Right lobe of liver (tissue), 6 donors: Measurements from ENCODE around the gene PGM3. TPM values are rescaled to one million over a fixed set of nuclear protein-coding genes. Genes with fewer than 3 reads are reported as not detected.

Experiments used
- ATAC-seq, 4 donors: fragments of 200-7000 bp; cut with Tn5 transposase; one replicate each; pipeline ENCODE4 v1.9.1; 2020; ENCODE audit warnings: mild to moderate bottlenecking in 4 of 4, moderate library complexity in 4 of 4
- DNase-seq, 3 donors: peaks; one replicate each; pipeline ENCODE4 v3.0.0-alpha.2; 2020
- H3K27ac ChIP-seq, 3 donors: fragments of 200-600 bp; one replicate each; pipeline ENCODE4 v1.8.0; 2022
- H3K27me3 ChIP-seq, 2 donors: fragments of 200-600 bp; one replicate each; pipeline ENCODE4 v1.8.0; 2022
- H3K36me3 ChIP-seq, 4 donors: fragments of 200-600 bp; sonication (generic) in 1 of 4; one replicate each; pipeline versions ENCODE4 v1.5.1 to v1.8.0; 2017 to 2022; ENCODE audit warnings: control low read depth in 1 of 4
- H3K4me1 ChIP-seq, 4 donors: fragments of 200-600 bp; sonication (generic) in 1 of 4; one replicate each; pipeline versions ENCODE4 v1.5.1 to v1.8.0; 2017 to 2022; ENCODE audit warnings: control low read depth in 1 of 4
- H3K4me3 ChIP-seq, 3 donors: fragments of 200-600 bp; one replicate each; pipeline ENCODE4 v1.8.0; 2022
- H3K9me3 ChIP-seq, 4 donors: fragments of 200-600 bp; sonication (generic) in 1 of 4; one replicate each; pipeline versions ENCODE4 v1.5.1 to v1.8.0; 2017 to 2022; ENCODE audit warnings: control low read depth in 1 of 4
- POLR2A ChIP-seq: fragments of 450-650 bp; IDR thresholded peaks from one replicate; pipeline ENCODE4 v1.6.1; 2017; ENCODE audit warnings: antibody characterized with exemption, mild to moderate bottlenecking
- WGBS: methylation state at CpG from one replicate; pipeline ENCODE4 v1.1.6; 2018; ENCODE audit warnings: low coverage, low lambda C conversion rate; ENCODE audit not compliant: insufficient coverage; ENCODE audit errors: missing lambda C conversion rate; 5-methylcytosine and 5-hydroxymethylcytosine counted together
- intact Hi-C, 2 donors: fragments of 100-400 bp; cut with DNase I; formaldehyde crosslinking; loops; one replicate each; pipeline versions ENCODE4 v1.11.2 to v1.14.1; 2022
- total RNA-seq, 6 experiments: library from RNA; depleted of rRNA in 2 of 6; stranded (reverse); fragments of >200 nt in 2 of 6; fragmentation: NEBNext Ultra II Directional in 3 of 6; extraction: Animal tissue kit (Norgen Biotek cat#: 25700) in 3 of 6; gene quantifications; one replicate each; pipeline versions ENCODE4 v1.1.0 to v1.2.4, GENCODE V29; 2016 to 2023
- TF ChIP-seq, protein P1 (sequence below), 4 donors: fragments of 200-600 bp in 3 of 4; fragments of 450-650 bp in 1 of 4; IDR thresholded peaks; one replicate each; pipeline versions ENCODE4 v1.5.1 to v1.8.0; 2016 to 2022; ENCODE audit warnings: antibody characterized with exemption in 4 of 4, mild to moderate bottlenecking in 2 of 4
- donor health status: DM: no; HTN: yes; CAD: no.
- donor health status: DM: no; HTN: no; CAD: no.
- donor health status: DM: no; HTN: no; CAD: no.
- donor health status: DM: no; HTN: yes; CAD: no.
- donor health status: DM: no; HTN: yes; CAD: no.

Gene PGM3
- total RNA-seq, 6 experiments from 2014 or later, result 23.5 to 52.2 (median 35.0) TPM

DNA sequence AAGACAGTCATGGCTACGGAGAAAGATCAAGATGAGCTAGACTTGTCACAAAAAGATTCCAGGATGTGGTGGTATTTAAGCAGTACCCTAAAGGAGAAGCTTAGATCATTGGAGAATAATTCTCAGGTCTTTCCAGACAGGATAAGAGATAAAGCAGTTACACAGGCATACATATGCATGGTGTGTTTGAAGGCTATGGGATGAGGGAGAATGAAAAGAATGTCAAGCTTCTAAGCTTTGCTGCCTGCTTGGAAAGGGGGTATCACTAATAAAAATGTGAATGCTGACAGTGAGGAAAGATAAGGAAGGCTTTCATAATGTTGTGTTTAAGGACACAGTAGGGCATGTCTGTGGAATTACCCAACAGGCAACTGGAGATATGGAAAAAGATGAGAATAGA lies 28.2 kb upstream of the PGM3 start:
- H3K36me3 ChIP-seq, result no peaks in the 10 kb centered on the region
- H3K4me3 ChIP-seq, result no peak overlapping the region
- no peak for DNase-seq
- TF ChIP-seq, protein P1, sequence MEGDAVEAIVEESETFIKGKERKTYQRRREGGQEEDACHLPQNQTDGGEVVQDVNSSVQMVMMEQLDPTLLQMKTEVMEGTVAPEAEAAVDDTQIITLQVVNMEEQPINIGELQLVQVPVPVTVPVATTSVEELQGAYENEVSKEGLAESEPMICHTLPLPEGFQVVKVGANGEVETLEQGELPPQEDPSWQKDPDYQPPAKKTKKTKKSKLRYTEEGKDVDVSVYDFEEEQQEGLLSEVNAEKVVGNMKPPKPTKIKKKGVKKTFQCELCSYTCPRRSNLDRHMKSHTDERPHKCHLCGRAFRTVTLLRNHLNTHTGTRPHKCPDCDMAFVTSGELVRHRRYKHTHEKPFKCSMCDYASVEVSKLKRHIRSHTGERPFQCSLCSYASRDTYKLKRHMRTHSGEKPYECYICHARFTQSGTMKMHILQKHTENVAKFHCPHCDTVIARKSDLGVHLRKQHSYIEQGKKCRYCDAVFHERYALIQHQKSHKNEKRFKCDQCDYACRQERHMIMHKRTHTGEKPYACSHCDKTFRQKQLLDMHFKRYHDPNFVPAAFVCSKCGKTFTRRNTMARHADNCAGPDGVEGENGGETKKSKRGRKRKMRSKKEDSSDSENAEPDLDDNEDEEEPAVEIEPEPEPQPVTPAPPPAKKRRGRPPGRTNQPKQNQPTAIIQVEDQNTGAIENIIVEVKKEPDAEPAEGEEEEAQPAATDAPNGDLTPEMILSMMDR (IDR thresholded peaks at IDR 0.05), result no peak
- no peak for TF ChIP-seq POLR2A
- 93% methylated on average over 1 of the region's 1 CpG for WGBS
- intact Hi-C loops, result loop anchor here in 1 of 2 donors (10.0 kb wide), 1 partner anchor 294 kb away; the partner anchor contains the start of gene PRSS35
- H3K4me1 ChIP-seq, result no peaks in the 10 kb centered on the region
- H3K9me3 ChIP-seq, result no peaks in the 10 kb centered on the region
- no peaks in the 10 kb centered on the region for H3K27me3 ChIP-seq
- H3K27ac ChIP-seq, result no peak overlapping the region
- ATAC-seq, result no peak

GRCh38 chr6:83220121-83220520 lies 27.1 kb upstream of the PGM3 start:
- no peak for TF ChIP-seq POLR2A
- TF ChIP-seq, protein P1 (IDR thresholded peaks at IDR 0.05), result no peak
- Histone ChIP-seq H3K4me1 (no peaks in the 10 kb centered on the region), H3K27me3 (no peaks in the 10 kb centered on the region), H3K36me3 (no peaks in the 10 kb centered on the region), H3K9me3 (no peaks in the 10 kb centered on the region), H3K27ac (no peak overlapping the region), H3K4me3 (no peak overlapping the region)
- intact Hi-C loops, result loop anchor here in 1 of 2 donors (10.0 kb wide), 1 partner anchor 295 kb away; the partner anchor contains the start of gene PRSS35
- DNase-seq (no peak), ATAC-seq (no peak)

DNA sequence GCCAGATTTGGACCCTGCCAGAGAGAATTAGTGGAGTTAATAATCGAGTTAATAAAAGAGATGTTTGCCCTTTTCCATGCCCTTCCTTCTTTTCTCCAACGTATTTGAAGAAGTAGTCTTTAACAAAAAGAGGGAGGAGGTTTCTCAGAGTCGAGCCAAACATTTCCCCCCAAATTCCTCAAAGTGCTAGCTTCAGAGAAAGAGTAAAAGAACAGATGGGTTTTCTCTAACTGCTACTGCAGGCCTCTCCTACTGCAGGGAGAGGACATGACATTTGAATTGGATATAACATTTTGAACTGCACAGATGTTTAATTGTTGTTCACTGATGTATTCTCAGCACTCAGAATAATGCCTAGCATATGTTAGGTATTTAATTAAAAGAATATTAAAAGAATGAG lies 25.6 kb upstream of the PGM3 start:
- intact Hi-C loops, result loop anchor here (5.0 kb wide), 1 partner anchor 151 kb away; the partner anchor contains the start of genes DOP1A (in 2 of the 2) and UBE3D (in 2 of the 2)
- no peak overlapping the region for H3K27ac ChIP-seq
- ATAC-seq, result no peak
- H3K4me1 ChIP-seq, result no peaks in the 10 kb centered on the region
- H3K36me3 ChIP-seq, result no peaks in the 10 kb centered on the region
- TF ChIP-seq, protein P1 (IDR thresholded peaks at IDR 0.05), result no peak
- no peak for TF ChIP-seq POLR2A
- no peak overlapping the region for H3K4me3 ChIP-seq
- H3K9me3 ChIP-seq, result no peaks in the 10 kb centered on the region
- no peaks in the 10 kb centered on the region for H3K27me3 ChIP-seq
- 75% methylated on average over 2 of the region's 3 CpGs for WGBS
- no peak for DNase-seq

GRCh38 chr6:83216806-83217205 lies 23.7 kb upstream of the PGM3 start:
- intact Hi-C loops, result loop anchor here (5.0 kb wide), 1 partner anchor 150 kb away; the partner anchor contains the start of genes DOP1A (in 2 of the 2) and UBE3D (in 2 of the 2)
- ATAC-seq, result no peak
- H3K27ac ChIP-seq, result no peak overlapping the region

More at GRCh38 chr6:83216806-83217205, 23.7 kb upstream of the PGM3 start:
- DNase-seq, result no peak
- no peaks in the 10 kb centered on the region for H3K4me1 ChIP-seq
- H3K4me3 ChIP-seq, result no peak overlapping the region
- no peaks in the 10 kb centered on the region for H3K36me3 ChIP-seq
- TF ChIP-seq POLR2A, result no peak
- TF ChIP-seq, protein P1 (IDR thresholded peaks at IDR 0.05), result no peak
- H3K9me3 ChIP-seq, result no peaks in the 10 kb centered on the region
- H3K27me3 ChIP-seq, result no peaks in the 10 kb centered on the region
